PC-3 (cell line): ENCODE measurements around the gene AKAP3. TPM values are rescaled to one million over a fixed set of nuclear protein-coding genes. Genes with fewer than 3 reads are reported as not detected.
A peak's percentile ranks its signal among the peaks of the same experiment; 100 is the strongest.

ENCODE experiments used
- ATAC-seq: fragments of 200-7000 bp; cut with Tn5 transposase; 2 replicates; pipeline ENCODE4 v1.9.1; 2020; ENCODE audit warnings: mild to moderate bottlenecking, moderate library complexity
- BruUV-seq: library from RNA; stranded (reverse); fragments of 400-500 nt; replicated peaks from 2 replicates; lab custom pipeline; 2021; lab: Mats Ljungman, UMichigan
- CTCF ChIA-PET: fragments of 300-600 bp; sonication (Branson Sonifier 250); formaldehyde crosslinking; loops from one replicate; lab custom pipeline; 2022; ENCODE audit warnings: antibody characterized with exemption; lab: Charles Lee
- POLR2A ChIA-PET: fragments of 300-600 bp; sonication (Branson Sonifier 250); formaldehyde crosslinking; loops from one replicate; lab custom pipeline; 2022; ENCODE audit warnings: antibody characterized with exemption; ENCODE audit not compliant: unreplicated experiment; lab: Charles Lee
- DNase-seq: peaks from one replicate; pipeline ENCODE4 v3.0.0-alpha.2; 2015
- H2AFZ ChIP-seq: fragments of 300-600 bp; sonication (generic); 2 replicates; pipeline ENCODE4 v1.6.0; 2016; ENCODE audit warnings: antibody characterized with exemption, low read length
- H3F3A ChIP-seq: fragments of 300-600 bp; sonication (generic); one replicate; pipeline ENCODE4 v1.6.0; 2017; ENCODE audit warnings: antibody characterized with exemption, low read length, control low read depth, mild to moderate bottlenecking; ENCODE audit not compliant: unreplicated experiment
- H3K27ac ChIP-seq: fragments of 300-600 bp; sonication (generic); 2 replicates; pipeline ENCODE4 v1.5.1; 2016; ENCODE audit warnings: mild to moderate bottlenecking, low read length
- H3K27me3 ChIP-seq: fragments of 300-600 bp; sonication (generic); 2 replicates; pipeline ENCODE4 v1.6.1; 2016; ENCODE audit warnings: low read length, mixed read lengths
- H3K36me3 ChIP-seq: fragments of 300-600 bp; sonication (generic); 2 replicates; pipeline ENCODE4 v1.6.1; 2016; ENCODE audit warnings: low read depth, mixed run types, low read length, mixed read lengths
- H3K4me1 ChIP-seq: fragments of 300-600 bp; sonication (generic); 2 replicates; pipeline ENCODE4 v1.5.1; 2016; ENCODE audit warnings: low read length; ENCODE audit not compliant: insufficient read depth
- H3K4me2 ChIP-seq: fragments of 300-600 bp; sonication (generic); 2 replicates; pipeline ENCODE4 v1.6.0; 2016; ENCODE audit warnings: low read length
- H3K4me3 ChIP-seq: fragments of 300-600 bp; sonication (generic); 2 replicates; pipeline ENCODE4 v1.5.1; 2016; ENCODE audit warnings: mild to moderate bottlenecking, low read length, mixed read lengths
- H3K79me2 ChIP-seq: fragments of 300-600 bp; sonication (generic); 2 replicates; pipeline ENCODE4 v1.6.1; 2017; ENCODE audit warnings: low read length, mixed read lengths
- H3K9ac ChIP-seq: fragments of 300-600 bp; sonication (generic); 2 replicates; pipeline ENCODE4 v1.6.0; 2016; ENCODE audit warnings: mild to moderate bottlenecking, low read length
- H3K9me2 ChIP-seq: fragments of 300-600 bp; sonication (generic); replicated peaks from 2 replicates; pipeline ENCODE4 v1.6.1; 2016; ENCODE audit warnings: mixed run types, low read length, mixed read lengths
- H3K9me3 ChIP-seq: fragments of 300-600 bp; sonication (generic); 2 replicates; pipeline ENCODE4 v1.6.1; 2016; ENCODE audit warnings: low read length, mixed read lengths
- H4K20me1 ChIP-seq: fragments of 300-600 bp; sonication (generic); 2 replicates; pipeline ENCODE4 v1.6.1; 2016; ENCODE audit warnings: low read length, mixed read lengths
- EZH2 ChIP-seq: fragments of 300-600 bp; sonication (generic); IDR thresholded peaks from one replicate; pipeline ENCODE4 v1.6.1; 2017; ENCODE audit warnings: antibody characterized with exemption, mild to moderate bottlenecking, low read length; ENCODE audit not compliant: unreplicated experiment
- EZH2phosphoT487 ChIP-seq: fragments of 300-600 bp; sonication (generic); IDR thresholded peaks from 2 replicates; pipeline ENCODE4 v1.6.1; 2018; ENCODE audit warnings: mild to moderate bottlenecking, antibody characterized with exemption, low read length, borderline replicate concordance
- intact Hi-C: fragments of 100-400 bp; cut with micrococcal nuclease; formaldehyde crosslinking; loops from 2 replicates; pipeline ENCODE4 v1.9.0; 2023
- total RNA-seq: library from RNA; depleted of rRNA; stranded (reverse); fragments of >200 nt; gene quantifications from 2 replicates; pipeline ENCODE4 v1.2.3, GENCODE V29; 2014
- TF ChIP-seq, protein P1 (sequence below): fragments of 300-600 bp; sonication (generic); conservative IDR thresholded peaks from 2 replicates; pipeline ENCODE4 v1.5.1; 2017; ENCODE audit warnings: antibody characterized with exemption, low read depth, mild to moderate bottlenecking, low read length

AKAP3 gene
- total RNA-seq, 1 experiment from 2014 or later, result 1.9 TPM

DNA sequence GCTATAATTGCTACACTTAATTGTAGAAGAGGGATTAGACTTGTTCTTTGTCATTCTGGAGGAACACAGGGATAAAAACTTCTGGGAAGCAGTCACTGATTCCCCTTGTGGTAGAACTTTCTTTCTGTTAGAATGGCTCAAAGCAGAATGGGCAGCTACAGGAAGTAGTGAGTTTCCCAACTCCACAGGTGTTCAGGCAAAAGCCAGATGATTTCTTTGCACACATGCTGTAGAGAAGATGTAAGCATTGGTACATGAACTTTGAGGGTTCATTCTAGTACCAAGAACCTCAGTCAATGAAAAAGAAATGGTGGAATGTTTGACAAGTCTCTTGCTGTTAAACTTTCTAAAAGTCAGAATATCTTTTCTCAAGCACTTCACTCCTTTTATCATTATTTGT lies 4.4 kb upstream of the AKAP3 start:
- Histone ChIP-seq H3K4me3 (no peak overlapping the region), H3K4me1 (peaks cover 10% of the 10 kb centered on the region), H3F3A (no peaks in the 10 kb centered on the region), H3K4me2 (no peak overlapping the region), H3K9ac (no peak overlapping the region), H2AFZ (no peak overlapping the region), H3K9me3 (no peaks in the 10 kb centered on the region), H3K79me2 (peaks cover 50% of the 10 kb centered on the region), H4K20me1 (no peaks in the 10 kb centered on the region), H3K27ac (no peak overlapping the region), H3K36me3 (peaks cover 10% of the 10 kb centered on the region; the same call in 1 of the 2 replicates), H3K9me2 (no peaks in the 10 kb centered on the region), H3K27me3 (no peaks in the 10 kb centered on the region)
- CTCF ChIA-PET, result no interaction called here
- ATAC-seq (no peak), DNase-seq (no peak)
- TF ChIP-seq, protein P1, sequence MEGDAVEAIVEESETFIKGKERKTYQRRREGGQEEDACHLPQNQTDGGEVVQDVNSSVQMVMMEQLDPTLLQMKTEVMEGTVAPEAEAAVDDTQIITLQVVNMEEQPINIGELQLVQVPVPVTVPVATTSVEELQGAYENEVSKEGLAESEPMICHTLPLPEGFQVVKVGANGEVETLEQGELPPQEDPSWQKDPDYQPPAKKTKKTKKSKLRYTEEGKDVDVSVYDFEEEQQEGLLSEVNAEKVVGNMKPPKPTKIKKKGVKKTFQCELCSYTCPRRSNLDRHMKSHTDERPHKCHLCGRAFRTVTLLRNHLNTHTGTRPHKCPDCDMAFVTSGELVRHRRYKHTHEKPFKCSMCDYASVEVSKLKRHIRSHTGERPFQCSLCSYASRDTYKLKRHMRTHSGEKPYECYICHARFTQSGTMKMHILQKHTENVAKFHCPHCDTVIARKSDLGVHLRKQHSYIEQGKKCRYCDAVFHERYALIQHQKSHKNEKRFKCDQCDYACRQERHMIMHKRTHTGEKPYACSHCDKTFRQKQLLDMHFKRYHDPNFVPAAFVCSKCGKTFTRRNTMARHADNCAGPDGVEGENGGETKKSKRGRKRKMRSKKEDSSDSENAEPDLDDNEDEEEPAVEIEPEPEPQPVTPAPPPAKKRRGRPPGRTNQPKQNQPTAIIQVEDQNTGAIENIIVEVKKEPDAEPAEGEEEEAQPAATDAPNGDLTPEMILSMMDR, result no peak
- no peak for TF ChIP-seq EZH2phosphoT487
- no peak for TF ChIP-seq EZH2
- intact Hi-C loops, result no loop called here
- POLR2A ChIA-PET, result no interaction called here
- BruUV-seq, result no TSS peak

DNA sequence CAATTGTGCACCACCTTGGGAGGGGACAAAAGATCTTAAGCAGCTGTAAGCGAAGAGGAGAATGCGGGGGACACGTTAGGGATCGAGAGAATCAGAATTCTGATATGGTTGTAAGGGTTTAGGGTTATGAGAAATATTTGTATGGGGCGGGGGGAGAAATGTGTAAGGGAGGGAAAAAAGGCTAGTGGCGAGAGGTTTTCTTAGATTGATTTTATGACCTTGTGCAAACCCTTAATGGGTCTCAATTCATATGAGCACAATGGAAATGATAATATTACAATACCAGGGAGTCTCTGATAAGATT lies 459 bp upstream of the AKAP3 start:
- TF ChIP-seq EZH2 (no peak), EZH2phosphoT487 (no peak)
- TF ChIP-seq, protein P1, result no peak
- Histone ChIP-seq H3K9me2 (no peaks in the 10 kb centered on the region), H2AFZ (peak overlapping the region; percentile 80), H3F3A (no peaks in the 10 kb centered on the region), H3K27me3 (no peaks in the 10 kb centered on the region), H3K79me2 (peaks cover 53% of the 10 kb centered on the region), H3K27ac (peak overlapping the region; percentile 51), H3K4me2 (peak overlapping the region; percentile 81), H3K9ac (peak overlapping the region; percentile 91), H4K20me1 (no peaks in the 10 kb centered on the region), H3K9me3 (no peaks in the 10 kb centered on the region), H3K4me1 (peaks cover 16% of the 10 kb centered on the region), H3K36me3 (no peaks in the 10 kb centered on the region), H3K4me3 (peak overlapping the region; percentile 91)
- ChIA-PET POLR2A (no interaction called here), CTCF (no interaction called here)
- ATAC-seq, result no peak
- no peak for DNase-seq
- no TSS peak for BruUV-seq
- intact Hi-C loops, result no loop called here

DNA sequence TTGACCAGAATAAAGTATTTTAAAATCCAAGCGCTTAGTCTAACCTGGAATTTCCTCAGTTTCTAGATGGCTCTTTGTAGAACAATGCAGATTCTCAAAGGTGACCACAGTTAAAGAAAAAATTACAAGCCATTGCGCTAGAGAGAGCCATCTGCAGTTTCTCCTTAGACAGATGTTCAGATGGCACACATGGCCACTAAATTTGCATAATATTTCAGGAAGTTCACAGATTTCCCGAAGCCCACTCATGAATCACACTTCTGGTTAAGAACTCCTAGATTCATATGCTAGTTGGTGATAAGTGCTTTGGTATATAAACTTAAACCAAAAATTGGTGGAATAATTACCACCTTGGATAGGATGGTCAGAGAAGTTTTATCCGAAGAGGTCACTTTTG lies 749 bp downstream of the AKAP3 start:
- Histone ChIP-seq H3K9me2 (no peaks in the 10 kb centered on the region), H3K36me3 (no peaks in the 10 kb centered on the region), H3K27ac (no peak overlapping the region), H2AFZ (peak overlapping the region; percentile 80), H3K4me3 (peak overlapping the region; percentile 91), H3K27me3 (no peaks in the 10 kb centered on the region), H3K79me2 (peaks cover 44% of the 10 kb centered on the region), H3K4me1 (peaks cover 16% of the 10 kb centered on the region), H3F3A (no peaks in the 10 kb centered on the region), H3K9ac (peak overlapping the region; percentile 91), H4K20me1 (no peaks in the 10 kb centered on the region), H3K4me2 (peak overlapping the region; percentile 81), H3K9me3 (no peaks in the 10 kb centered on the region)
- CTCF ChIA-PET, result no interaction called here
- no TSS peak for BruUV-seq
- intact Hi-C loops, result no loop called here
- ATAC-seq, result no peak; the same call in 1 of the 2 replicates
- POLR2A ChIA-PET, result no interaction called here
- no peak for DNase-seq
- no peak for TF ChIP-seq EZH2
- TF ChIP-seq, protein P1, result no peak
- TF ChIP-seq EZH2phosphoT487, result no peak
